A549 (cell line): Measurements from ENCODE around the gene ANKRD28. TPM values are rescaled to one million over a fixed set of nuclear protein-coding genes. Genes with fewer than 3 reads are reported as not detected.

ENCODE experiments used
- ATAC-seq, 2 experiments: fragments of 200-7000 bp in 1 of 2; fragments of >200 bp in 1 of 2; cut with Nextera tagmentation in 1 of 2; cut with Tn5 transposase in 1 of 2; 3 replicates each; pipeline versions ENCODE4 v1.8.0 to v1.9.1; 2018 to 2020; ENCODE audit warnings: mild to moderate bottlenecking in 1 of 2, moderate library complexity in 1 of 2
- CTCF ChIA-PET: fragments of 300-600 bp; sonication (Branson Sonifier 250); formaldehyde crosslinking; extraction: SDS; loops from one replicate; lab custom pipeline; 2021; ENCODE audit warnings: antibody characterized with exemption, inconsistent platforms; lab: Yijun Ruan, JAX
- POLR2A ChIA-PET: fragments of 350-600 bp; formaldehyde crosslinking; extraction: SDS; loops from one replicate; lab custom pipeline; 2021; ENCODE audit warnings: antibody characterized with exemption, inconsistent platforms; lab: Yijun Ruan, JAX
- DNase-seq, 2 experiments: peaks; one replicate each; pipeline versions ENCODE4 v3.0.0 to v3.0.0-alpha.2; 2011 to 2016; ENCODE audit warnings: low read depth in 1 of 2, low spot score in 1 of 2
- FAIRE-seq: peaks from 2 replicates; lab custom pipeline; 2011; peaks lifted over from hg19 to GRCh38; lab: Jason Lieb, UNC
- H3K27ac ChIP-seq, 2 experiments: fragments of >200 bp; sonication (Bioruptor Twin); formaldehyde crosslinking; 3 replicates each; pipeline ENCODE4 v1.5.1; 2016 to 2017
- H3K4me1 ChIP-seq: fragments of >200 bp; sonication (Bioruptor Twin); formaldehyde crosslinking; 3 replicates; pipeline ENCODE4 v1.6.1; 2016
- H3K4me2 ChIP-seq: fragments of >200 bp; sonication (Bioruptor Twin); formaldehyde crosslinking; 3 replicates; pipeline ENCODE4 v1.6.1; 2016
- H3K4me3 ChIP-seq: fragments of >200 bp; sonication (Bioruptor Twin); formaldehyde crosslinking; 3 replicates; pipeline ENCODE4 v1.5.1; 2016
- H3K9me3 ChIP-seq: fragments of >200 bp; sonication (Bioruptor Twin); formaldehyde crosslinking; 3 replicates; pipeline ENCODE4 v1.6.1; 2016
- CHD4 ChIP-seq: fragments of 200-600 bp; sonication (generic); IDR thresholded peaks from 2 replicates; pipeline ENCODE4 v1.6.1; 2016; ENCODE audit warnings: antibody characterized with exemption, mild to moderate bottlenecking, borderline replicate concordance
- FOXS1 ChIP-seq: fragments of 250-450 bp; sonication (Bioruptor Pico); IDR thresholded peaks from 2 replicates; pipeline ENCODE4 v1.5.0; 2020; ENCODE audit warnings: mild to moderate bottlenecking, moderate library complexity
- HEYL ChIP-seq: fragments of 250-450 bp; sonication (Bioruptor Pico); IDR thresholded peaks from 2 replicates; pipeline ENCODE4 v1.8.0; 2021; ENCODE audit warnings: mild to moderate bottlenecking, moderate library complexity
- HMGXB4 ChIP-seq: fragments of 250-450 bp; sonication (Bioruptor Pico); IDR thresholded peaks from 2 replicates; pipeline ENCODE4 v1.5.0; 2021; ENCODE audit warnings: mild to moderate bottlenecking, moderate library complexity, borderline replicate concordance
- JUNB ChIP-seq: fragments of >200 bp; sonication (Bioruptor Twin); formaldehyde crosslinking; IDR thresholded peaks from 2 replicates; pipeline ENCODE4 v1.6.1; 2016
- KDM5A ChIP-seq: fragments of 200-600 bp; sonication (generic); IDR thresholded peaks from 2 replicates; pipeline ENCODE4 v1.6.1; 2016; ENCODE audit warnings: antibody characterized with exemption, mild to moderate bottlenecking
- NPAS2 ChIP-seq: fragments of 250-450 bp; sonication (Bioruptor Pico); IDR thresholded peaks from 2 replicates; pipeline ENCODE4 v1.8.0; 2022; ENCODE audit warnings: mild to moderate bottlenecking, moderate library complexity, borderline replicate concordance
- PBX3 ChIP-seq: IDR thresholded peaks from 2 replicates; pipeline ENCODE4 v1.6.1; 2012
- POLR2A ChIP-seq: IDR thresholded peaks from 2 replicates; pipeline ENCODE4 v1.6.1; 2012; ENCODE audit warnings: mild to moderate bottlenecking, low read length
- RARB ChIP-seq: fragments of 250-450 bp; sonication (Bioruptor Pico); IDR thresholded peaks from 2 replicates; pipeline ENCODE4 v1.8.0; 2021; ENCODE audit warnings: mild to moderate bottlenecking, moderate library complexity
- RNF2 ChIP-seq: fragments of 200-600 bp; sonication (generic); IDR thresholded peaks from 2 replicates; pipeline ENCODE4 v1.6.1; 2016; ENCODE audit warnings: low read depth, mild to moderate bottlenecking, antibody characterized with exemption, moderate library complexity, borderline replicate concordance
- SMC3 ChIP-seq: fragments of >200 bp; sonication (Bioruptor Twin); formaldehyde crosslinking; IDR thresholded peaks from 3 replicates; pipeline ENCODE4 v1.6.1; 2018; ENCODE audit warnings: inconsistent platforms
- SREBF2 ChIP-seq: fragments of 450-650 bp; IDR thresholded peaks from 2 replicates; pipeline ENCODE4 v1.6.1; 2014; ENCODE audit warnings: mild to moderate bottlenecking, moderate library complexity
- WGBS: methylation state at CpG from one replicate; pipeline ENCODE4 v1.1.6; 2017; ENCODE audit errors: missing lambda C conversion rate; 5-methylcytosine and 5-hydroxymethylcytosine counted together
- polyA plus RNA-seq, 4 experiments: library from polyadenylated mRNA; depleted of rRNA in 3 of 4; stranded (reverse); fragments of >200 nt; fragmentation: RNase III in 1 of 4; extraction: RNeasy Plus Mini Kit Qiagen cat#74134 plus additional on column Dnase treatment in 1 of 4; gene quantifications; 2 replicates in 3 of 4; 3 replicates in 1 of 4; pipeline ENCODE4 v1.2.3, GENCODE V29; 2011 to 2017
- TF ChIP-seq, protein P1 (sequence below): fragments of >200 bp; sonication (Bioruptor Twin); formaldehyde crosslinking; IDR thresholded peaks from 3 replicates; pipeline ENCODE4 v1.5.1; 2016

The ANKRD28 gene
- polyA plus RNA-seq, 2 of the 4 experiments (the other 2 are of a cell fraction): 29.9 to 72.0 TPM

- Histone ChIP-seq H3K27ac (peak overlapping the region; percentile 81 to 92), H3K4me3 (peak overlapping the region; percentile 45), H3K4me2 (peak overlapping the region; percentile 87)
- CTCF ChIA-PET: no interaction called here
- ATAC-seq: peak in 1 of 2 experiments; percentile 48; a peak in 3 of 6 replicates
- POLR2A ChIA-PET: no interaction called here
- 5% methylated on average over 2 of the region's 2 CpGs for WGBS
- TF ChIP-seq CHD4: no peak
- no peak for TF ChIP-seq HEYL (CRISPR knock-in tag)
- TF ChIP-seq, protein P1, sequence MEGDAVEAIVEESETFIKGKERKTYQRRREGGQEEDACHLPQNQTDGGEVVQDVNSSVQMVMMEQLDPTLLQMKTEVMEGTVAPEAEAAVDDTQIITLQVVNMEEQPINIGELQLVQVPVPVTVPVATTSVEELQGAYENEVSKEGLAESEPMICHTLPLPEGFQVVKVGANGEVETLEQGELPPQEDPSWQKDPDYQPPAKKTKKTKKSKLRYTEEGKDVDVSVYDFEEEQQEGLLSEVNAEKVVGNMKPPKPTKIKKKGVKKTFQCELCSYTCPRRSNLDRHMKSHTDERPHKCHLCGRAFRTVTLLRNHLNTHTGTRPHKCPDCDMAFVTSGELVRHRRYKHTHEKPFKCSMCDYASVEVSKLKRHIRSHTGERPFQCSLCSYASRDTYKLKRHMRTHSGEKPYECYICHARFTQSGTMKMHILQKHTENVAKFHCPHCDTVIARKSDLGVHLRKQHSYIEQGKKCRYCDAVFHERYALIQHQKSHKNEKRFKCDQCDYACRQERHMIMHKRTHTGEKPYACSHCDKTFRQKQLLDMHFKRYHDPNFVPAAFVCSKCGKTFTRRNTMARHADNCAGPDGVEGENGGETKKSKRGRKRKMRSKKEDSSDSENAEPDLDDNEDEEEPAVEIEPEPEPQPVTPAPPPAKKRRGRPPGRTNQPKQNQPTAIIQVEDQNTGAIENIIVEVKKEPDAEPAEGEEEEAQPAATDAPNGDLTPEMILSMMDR: 0 out of 3 replicates have a peak, but pooled peaks have one; percentile 22
- TF ChIP-seq POLR2A: no peak
- no peak for TF ChIP-seq KDM5A
- TF ChIP-seq SMC3: peak; percentile 15; the same call in 1 of the 3 replicates
- TF ChIP-seq, all 56 proteins: peak for 2
- DNase-seq (no peak), FAIRE-seq (peak; percentile 32)
- peaks cover 38% of the 10 kb centered on the region for H3K4me1 ChIP-seq
- peaks cover 11% of the 10 kb centered on the region for H3K9me3 ChIP-seq
These were observed 2.7 kb downstream of the ANKRD28 start for GRCh38 chr3:15794842-15795650.

GRCh38 chr3:15794303-15794771, 3.4 kb downstream of the ANKRD28 start:
- DNase-seq (peak in 1 of 2 experiments; percentile 33), ATAC-seq (peak in 1 of 2 experiments; percentile 19; a peak in 2 of 6 replicates), FAIRE-seq (no peak)
- peaks cover 11% of the 10 kb centered on the region for H3K9me3 ChIP-seq
- H3K27ac ChIP-seq: peak overlapping the region; percentile 68 to 92
- no peak for TF ChIP-seq HMGXB4
- no peak for TF ChIP-seq FOXS1
- TF ChIP-seq JUNB: no peak
- TF ChIP-seq, protein P1: no peak
- no peak for TF ChIP-seq RARB (CRISPR knock-in tag)
- TF ChIP-seq PBX3: no peak
- TF ChIP-seq SMC3: no peak
- no peak for TF ChIP-seq CHD4
- peak overlapping the region; percentile 45 for H3K4me3 ChIP-seq
- 7% methylated on average over 3 of the region's 3 CpGs for WGBS
- H3K4me2 ChIP-seq: peak overlapping the region; percentile 87
- POLR2A ChIA-PET: no interaction called here
- CTCF ChIA-PET: interaction anchor here (1.3 kb wide), 1 partner anchor 18 kb away, joined by 3 read pairs; no protein-coding TSS in a partner anchor
- H3K4me1 ChIP-seq: peaks cover 31% of the 10 kb centered on the region

GRCh38 chr3:15791525-15791924, 6.3 kb downstream of the ANKRD28 start:
- Histone ChIP-seq H3K27ac (no peak overlapping the region), H3K9me3 (peaks cover 11% of the 10 kb centered on the region), H3K4me1 (peaks cover 20% of the 10 kb centered on the region; the same call in 2 of the 3 replicates), H3K4me2 (no peak overlapping the region; the same call in 2 of the 3 replicates), H3K4me3 (no peak overlapping the region)
- ChIA-PET POLR2A (no interaction called here), CTCF (no interaction called here)
- TF ChIP-seq HMGXB4: no peak
- no peak for TF ChIP-seq SREBF2
- no peak for TF ChIP-seq RNF2
- TF ChIP-seq NPAS2 (CRISPR knock-in tag): no peak
- ATAC-seq (no peak), DNase-seq (no peak), FAIRE-seq (no peak)
- WGBS: 81% methylated on average over 1 of the region's 1 CpG
